ENCODE results near the gene ARHGAP10.

DNA sequence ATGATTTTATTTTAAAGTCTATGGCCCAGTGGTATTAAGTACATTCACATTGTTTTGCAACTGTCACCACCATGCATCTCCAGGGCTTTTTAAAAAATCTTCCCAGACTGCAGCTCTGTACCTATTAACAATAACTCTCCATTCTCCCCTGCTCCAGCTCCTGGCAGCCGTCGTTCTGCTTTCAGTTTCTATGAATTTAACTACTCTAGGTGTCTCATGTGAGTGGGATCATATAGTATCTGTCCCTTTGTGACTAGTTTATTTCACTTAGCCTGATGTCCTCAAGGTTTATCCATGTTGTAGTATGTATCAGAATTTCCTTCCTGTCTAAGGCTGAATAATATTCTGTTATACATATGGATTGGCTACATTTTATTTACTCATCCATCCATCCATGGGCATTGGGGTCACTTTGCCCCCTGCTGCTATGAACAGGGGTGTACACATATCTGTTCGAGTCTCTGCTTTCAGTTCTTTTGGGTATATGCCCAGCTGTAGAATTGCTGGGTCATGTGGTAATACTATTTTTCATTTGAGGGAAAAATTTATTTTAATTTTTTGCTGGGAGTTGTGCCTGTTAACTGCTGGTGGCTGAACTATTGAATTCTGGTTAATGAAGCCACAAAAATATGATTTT, 131.3 kb downstream of the ARHGAP10 start:
- TF ChIP-seq, protein P1, sequence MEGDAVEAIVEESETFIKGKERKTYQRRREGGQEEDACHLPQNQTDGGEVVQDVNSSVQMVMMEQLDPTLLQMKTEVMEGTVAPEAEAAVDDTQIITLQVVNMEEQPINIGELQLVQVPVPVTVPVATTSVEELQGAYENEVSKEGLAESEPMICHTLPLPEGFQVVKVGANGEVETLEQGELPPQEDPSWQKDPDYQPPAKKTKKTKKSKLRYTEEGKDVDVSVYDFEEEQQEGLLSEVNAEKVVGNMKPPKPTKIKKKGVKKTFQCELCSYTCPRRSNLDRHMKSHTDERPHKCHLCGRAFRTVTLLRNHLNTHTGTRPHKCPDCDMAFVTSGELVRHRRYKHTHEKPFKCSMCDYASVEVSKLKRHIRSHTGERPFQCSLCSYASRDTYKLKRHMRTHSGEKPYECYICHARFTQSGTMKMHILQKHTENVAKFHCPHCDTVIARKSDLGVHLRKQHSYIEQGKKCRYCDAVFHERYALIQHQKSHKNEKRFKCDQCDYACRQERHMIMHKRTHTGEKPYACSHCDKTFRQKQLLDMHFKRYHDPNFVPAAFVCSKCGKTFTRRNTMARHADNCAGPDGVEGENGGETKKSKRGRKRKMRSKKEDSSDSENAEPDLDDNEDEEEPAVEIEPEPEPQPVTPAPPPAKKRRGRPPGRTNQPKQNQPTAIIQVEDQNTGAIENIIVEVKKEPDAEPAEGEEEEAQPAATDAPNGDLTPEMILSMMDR (IDR thresholded peaks at IDR 0.05; ENCODE audit: borderline replicate concordance, extremely low read depth, low read length, poor library complexity, severe bottlenecking), result no peak
- TF ChIP-seq EZH2 (IDR thresholded peaks at IDR 0.05; ENCODE audit: borderline replicate concordance, low read depth, low read length, severe bottlenecking), result no peak

Data from DND-41 (cell line).